Neural crest cell (in vitro differentiated cells): Measurements from ENCODE around the gene KDELR1. TPM values are rescaled to one million over a fixed set of nuclear protein-coding genes. Genes with fewer than 3 reads are reported as not detected.
"Not testable (repeated sequence)": the region's sequence is repeated elsewhere in the genome, so short reads cannot be mapped to it uniquely, and the experiment has no call there.

Experiments used
- DNase-seq: peaks from one replicate; pipeline ENCODE4 v3.0.0; 2021; ENCODE audit warnings: low read depth, mixed read lengths, low spot score
- H3K27ac Mint-ChIP-seq: one replicate; pipeline ENCODE4 v1.8.0; 2021; ENCODE audit warnings: mild to moderate bottlenecking, mixed read lengths; ENCODE audit not compliant: unreplicated experiment
- H3K27me3 Mint-ChIP-seq: 2 replicates; pipeline ENCODE4 v1.8.0; 2021; ENCODE audit warnings: low read depth, mild to moderate bottlenecking, mixed read lengths
- H3K36me3 Mint-ChIP-seq: 2 replicates; pipeline ENCODE4 v1.8.0; 2021; ENCODE audit warnings: low read depth, mild to moderate bottlenecking, mixed read lengths
- H3K4me1 Mint-ChIP-seq: 2 replicates; pipeline ENCODE4 v1.8.0; 2021; ENCODE audit warnings: mixed read lengths
- H3K4me3 Mint-ChIP-seq: one replicate; pipeline ENCODE4 v1.8.0; 2021; ENCODE audit warnings: mild to moderate bottlenecking, mixed read lengths
- H3K9me3 Mint-ChIP-seq: 2 replicates; pipeline ENCODE4 v1.8.0; 2021; ENCODE audit warnings: mixed read lengths
- total RNA-seq: library from RNA; stranded (reverse); gene quantifications from 2 replicates; pipeline ENCODE4 v1.2.1, GENCODE V29; 2021
- TF ChIP-seq, protein P1 (sequence below): fragments of 200-600 bp; sonication (generic); conservative IDR thresholded peaks from 2 replicates; pipeline ENCODE4 v1.5.0; 2021; ENCODE audit warnings: antibody characterized with exemption, mild to moderate bottlenecking

Gene KDELR1
- total RNA-seq, 1 donor from 2014 or later, result 172 TPM

- TF ChIP-seq, protein P1, sequence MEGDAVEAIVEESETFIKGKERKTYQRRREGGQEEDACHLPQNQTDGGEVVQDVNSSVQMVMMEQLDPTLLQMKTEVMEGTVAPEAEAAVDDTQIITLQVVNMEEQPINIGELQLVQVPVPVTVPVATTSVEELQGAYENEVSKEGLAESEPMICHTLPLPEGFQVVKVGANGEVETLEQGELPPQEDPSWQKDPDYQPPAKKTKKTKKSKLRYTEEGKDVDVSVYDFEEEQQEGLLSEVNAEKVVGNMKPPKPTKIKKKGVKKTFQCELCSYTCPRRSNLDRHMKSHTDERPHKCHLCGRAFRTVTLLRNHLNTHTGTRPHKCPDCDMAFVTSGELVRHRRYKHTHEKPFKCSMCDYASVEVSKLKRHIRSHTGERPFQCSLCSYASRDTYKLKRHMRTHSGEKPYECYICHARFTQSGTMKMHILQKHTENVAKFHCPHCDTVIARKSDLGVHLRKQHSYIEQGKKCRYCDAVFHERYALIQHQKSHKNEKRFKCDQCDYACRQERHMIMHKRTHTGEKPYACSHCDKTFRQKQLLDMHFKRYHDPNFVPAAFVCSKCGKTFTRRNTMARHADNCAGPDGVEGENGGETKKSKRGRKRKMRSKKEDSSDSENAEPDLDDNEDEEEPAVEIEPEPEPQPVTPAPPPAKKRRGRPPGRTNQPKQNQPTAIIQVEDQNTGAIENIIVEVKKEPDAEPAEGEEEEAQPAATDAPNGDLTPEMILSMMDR, result no peak
- peaks cover 3% of the 10 kb centered on the region for H3K4me1 Mint-ChIP-seq
- no peaks in the 10 kb centered on the region for H3K27me3 Mint-ChIP-seq
- H3K4me3 Mint-ChIP-seq, result no peak overlapping the region
- H3K9me3 Mint-ChIP-seq, result no peaks in the 10 kb centered on the region
- DNase-seq, result no peak
- H3K27ac Mint-ChIP-seq, result no peak overlapping the region
- H3K36me3 Mint-ChIP-seq, result no peaks in the 10 kb centered on the region
These were observed 17.8 kb downstream of the KDELR1 start for GRCh38 chr19:48373567-48373966.

GRCh38 chr19:48372904-48373303 is 18.4 kb downstream of the KDELR1 start:
- H3K9me3 Mint-ChIP-seq, result no peaks in the 10 kb centered on the region
- no peaks in the 10 kb centered on the region for H3K27me3 Mint-ChIP-seq
- TF ChIP-seq, protein P1, result no peak
- H3K4me1 Mint-ChIP-seq, result peaks cover 3% of the 10 kb centered on the region
- no peak overlapping the region for H3K4me3 Mint-ChIP-seq
- no peak for DNase-seq
- peak overlapping the region; percentile 72 for H3K27ac Mint-ChIP-seq
- H3K36me3 Mint-ChIP-seq, result no peaks in the 10 kb centered on the region

DNA sequence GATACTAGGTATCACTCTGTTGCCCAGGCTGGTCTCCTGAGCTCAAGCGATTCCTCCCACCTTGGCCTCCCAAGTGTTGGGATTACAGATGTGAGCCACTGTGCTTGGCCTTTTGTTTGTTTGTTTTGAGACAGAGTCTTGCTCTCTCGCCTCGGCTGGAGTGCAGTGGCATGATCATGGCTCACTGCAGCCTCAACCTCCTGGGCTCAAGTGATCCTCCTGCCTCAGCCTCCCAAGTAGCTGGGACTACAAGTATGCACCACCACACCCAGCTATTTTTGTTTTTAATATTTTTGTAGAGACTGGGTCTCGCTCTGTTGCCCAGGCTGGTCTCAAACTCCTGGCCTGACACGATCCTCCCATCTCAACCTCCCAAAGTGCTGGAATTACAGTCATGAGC is 19.6 kb downstream of the KDELR1 start:
- not testable (repeated sequence) for H3K4me3 Mint-ChIP-seq, H3K27ac Mint-ChIP-seq, H3K27me3 Mint-ChIP-seq, H3K36me3 Mint-ChIP-seq, DNase-seq, H3K4me1 Mint-ChIP-seq, H3K9me3 Mint-ChIP-seq

GRCh38 chr19:48371367-48371766 is 20.0 kb downstream of the KDELR1 start:
- H3K4me1 Mint-ChIP-seq, result peaks cover 3% of the 10 kb centered on the region
- no peak for DNase-seq
- H3K36me3 Mint-ChIP-seq, result no peaks in the 10 kb centered on the region
- H3K4me3 Mint-ChIP-seq, result no peak overlapping the region
- H3K27me3 Mint-ChIP-seq, result no peaks in the 10 kb centered on the region
- H3K27ac Mint-ChIP-seq, result no peak overlapping the region
- TF ChIP-seq, protein P1, result no peak
- no peaks in the 10 kb centered on the region for H3K9me3 Mint-ChIP-seq

DNA sequence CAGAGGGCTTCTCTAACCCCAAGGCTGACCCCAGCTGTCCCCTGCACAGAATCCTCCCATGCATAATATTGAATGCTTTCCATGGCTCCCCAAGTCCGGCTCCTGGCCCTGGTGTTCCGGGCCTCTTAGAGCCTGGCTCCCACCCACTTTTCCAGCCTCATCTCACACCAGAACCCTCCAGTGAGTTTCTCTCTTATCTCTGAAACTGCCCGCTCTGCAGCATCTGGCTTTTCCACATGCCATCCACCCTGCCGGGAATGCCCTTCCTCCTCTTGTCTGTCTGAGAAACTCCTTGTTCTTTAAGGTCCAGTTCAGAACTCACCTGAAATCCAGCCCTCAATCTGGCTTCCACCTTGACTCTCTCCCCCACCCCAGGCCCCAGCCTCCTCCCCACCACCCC is 20.4 kb downstream of the KDELR1 start:
- Mint-ChIP-seq H3K27me3 (no peaks in the 10 kb centered on the region), H3K4me3 (no peak overlapping the region), H3K9me3 (no peaks in the 10 kb centered on the region), H3K27ac (no peak overlapping the region), H3K4me1 (peaks cover under 1% of the 10 kb centered on the region), H3K36me3 (no peaks in the 10 kb centered on the region)
- TF ChIP-seq, protein P1, result no peak
- no peak for DNase-seq

DNA sequence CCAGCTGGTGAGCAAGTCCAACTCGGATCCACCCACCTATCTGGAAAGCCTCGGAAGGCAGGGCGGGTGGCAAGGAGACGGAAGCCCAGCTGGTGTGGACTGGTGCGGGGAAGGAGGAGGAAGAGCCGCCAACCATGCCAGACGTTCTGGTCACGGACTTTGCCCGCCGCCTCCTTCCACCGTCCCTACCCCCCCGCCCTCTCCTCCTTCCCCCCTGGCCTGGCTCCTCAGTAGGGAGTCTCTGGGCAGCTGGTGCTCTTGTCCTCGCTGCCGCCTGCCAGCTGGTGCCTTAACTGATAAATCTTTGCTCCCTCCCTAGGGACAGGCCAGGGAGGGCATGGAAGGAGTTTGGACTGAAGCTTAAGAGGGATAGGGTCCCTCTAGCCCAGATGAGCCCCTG is 22.4 kb downstream of the KDELR1 start:
- TF ChIP-seq, protein P1, result no peak
- no peak for DNase-seq
- no peaks in the 10 kb centered on the region for H3K36me3 Mint-ChIP-seq
- H3K4me3 Mint-ChIP-seq, result no peak overlapping the region
- H3K9me3 Mint-ChIP-seq, result peaks cover 2% of the 10 kb centered on the region
- no peak overlapping the region for H3K27ac Mint-ChIP-seq
- H3K4me1 Mint-ChIP-seq, result peaks cover 3% of the 10 kb centered on the region
- H3K27me3 Mint-ChIP-seq, result no peaks in the 10 kb centered on the region
